ENCODE results near the gene BTBD16.
A peak's percentile ranks its signal among the peaks of the same experiment; 100 is the strongest.

Gene BTBD16

DNA sequence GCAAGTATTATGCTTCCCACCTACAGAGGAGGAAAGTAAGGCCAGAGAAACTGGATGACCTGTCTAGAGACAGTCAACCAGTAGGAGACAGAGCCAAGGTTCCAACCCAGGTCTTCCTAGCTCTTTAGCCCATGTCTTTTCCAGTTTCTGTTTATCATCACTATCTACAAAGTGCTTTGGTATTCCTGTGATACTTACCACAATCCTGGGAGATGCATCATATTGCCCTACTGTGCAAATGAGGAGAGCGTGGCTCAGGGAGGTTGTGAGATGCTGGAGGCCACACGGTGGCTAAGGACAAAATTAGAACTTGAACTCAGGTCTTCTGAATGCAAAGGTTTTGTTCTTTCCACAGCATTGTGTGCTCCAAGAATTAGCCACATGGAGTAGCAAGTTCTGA is 92.2 kb downstream of the BTBD16 start:
- Histone ChIP-seq H3K27ac (ENCODE audit: low read depth, low read length) (no peak overlapping the region), H2BK120ac (ENCODE audit: insufficient read depth, low read length, poor library complexity) (no peak overlapping the region), H3K14ac (ENCODE audit: low read length) (no peak overlapping the region), H3K4me3 (ENCODE audit: low read depth, low read length) (no peak overlapping the region), H4K91ac (ENCODE audit: low read depth, low read length) (no peak overlapping the region), H3K36me3 (ENCODE audit: control insufficient read depth in 1 of 2, insufficient read depth in 2 of 2, low read length in 2 of 2) (no peaks in the 10 kb centered on the region), H2BK12ac (ENCODE audit: low read length) (no peak overlapping the region), H3K4me1 (ENCODE audit: control insufficient read depth in 1 of 2, insufficient read depth in 2 of 2, low read length in 2 of 2) (no peaks in the 10 kb centered on the region), H3K23ac (ENCODE audit: low read length) (no peak overlapping the region), H3K79me1 (ENCODE audit: low read length) (no peaks in the 10 kb centered on the region), H2BK5ac (ENCODE audit: low read depth, low read length, poor library complexity) (no peak overlapping the region), H3K4ac (ENCODE audit: low read depth, low read length) (no peak overlapping the region), H3K4me2 (ENCODE audit: low read length) (no peak overlapping the region), H3K18ac (ENCODE audit: low read length) (no peak overlapping the region), H4K12ac (ENCODE audit: low read depth, low read length) (no peak overlapping the region), H3K79me2 (ENCODE audit: control insufficient read depth, insufficient read depth, low read length, poor library complexity) (no peaks in the 10 kb centered on the region), H2AK5ac (ENCODE audit: low read length) (no peak overlapping the region), H3K9ac (ENCODE audit: low read length) (no peak overlapping the region), H2AFZ (ENCODE audit: insufficient read depth, low read length, poor library complexity) (no peak overlapping the region), H3K9me3 (ENCODE audit: insufficient read depth, low read depth, low read length) (peaks cover 3% of the 10 kb centered on the region), H3K27me3 (ENCODE audit: insufficient read depth, low read length) (no peaks in the 10 kb centered on the region), H4K8ac (ENCODE audit: low read depth, low read length) (no peak overlapping the region)
- DNase-seq = peak in 1 of 2 donors; percentile 79
- WGBS (ENCODE audit: extremely low coverage, insufficient coverage, insufficient read length) = no CpG with 5 or more reads among the region's 2 CpGs

DNA sequence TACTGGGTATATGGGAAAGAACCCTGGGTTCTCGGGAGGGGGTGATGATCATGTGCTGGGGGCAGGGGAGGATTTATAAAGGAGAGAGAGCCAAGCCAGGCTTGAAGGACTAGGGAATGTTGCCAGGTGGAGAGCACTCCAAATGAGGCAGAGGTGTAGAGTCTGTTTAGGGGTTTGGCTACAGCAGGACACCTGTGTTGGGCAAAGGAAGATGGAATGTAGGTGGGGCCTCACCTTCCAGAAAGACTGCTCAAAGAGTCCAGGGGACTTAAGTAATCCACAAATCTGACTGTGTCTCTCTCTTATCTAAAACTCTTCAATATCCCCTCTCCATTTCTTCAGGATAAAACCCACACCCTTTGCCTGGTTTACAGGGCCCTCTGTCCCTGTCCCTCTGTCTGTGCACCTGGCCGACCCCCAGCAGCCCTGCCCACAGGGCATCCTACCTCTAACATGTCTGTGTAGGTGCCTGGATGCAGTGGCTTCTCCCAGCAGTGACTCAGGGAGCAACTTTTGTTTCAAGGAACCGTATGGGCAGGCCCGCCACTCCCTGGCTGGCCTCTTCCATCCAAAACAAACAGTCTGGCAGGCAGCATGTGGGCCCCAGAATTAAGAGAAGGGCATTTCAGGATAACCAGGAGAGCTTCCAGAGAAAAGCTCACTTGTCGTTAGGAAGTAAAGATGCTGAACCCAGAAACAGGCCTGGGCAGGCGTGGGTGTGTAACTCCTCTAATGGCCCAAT is 92.8 kb downstream of the BTBD16 start:
- H3K79me2 ChIP-seq (ENCODE audit: control insufficient read depth, insufficient read depth, low read length, poor library complexity) = no peaks in the 10 kb centered on the region
- no peaks in the 10 kb centered on the region for H3K4me1 ChIP-seq (ENCODE audit: control insufficient read depth in 1 of 2, insufficient read depth in 2 of 2, low read length in 2 of 2)
- H3K4ac ChIP-seq (ENCODE audit: low read depth, low read length) = no peak overlapping the region
- no peak overlapping the region for H3K4me3 ChIP-seq (ENCODE audit: low read depth, low read length)
- peaks cover 3% of the 10 kb centered on the region for H3K9me3 ChIP-seq (ENCODE audit: insufficient read depth, low read depth, low read length)
- H2AFZ ChIP-seq (ENCODE audit: insufficient read depth, low read length, poor library complexity) = no peak overlapping the region
- no peak overlapping the region for H2BK12ac ChIP-seq (ENCODE audit: low read length)
- no peak overlapping the region for H3K27ac ChIP-seq (ENCODE audit: low read depth, low read length)
- no peak overlapping the region for H3K23ac ChIP-seq (ENCODE audit: low read length)
- H3K27me3 ChIP-seq (ENCODE audit: insufficient read depth, low read length) = no peaks in the 10 kb centered on the region
- no peak overlapping the region for H3K14ac ChIP-seq (ENCODE audit: low read length)
- H4K91ac ChIP-seq (ENCODE audit: low read depth, low read length) = no peak overlapping the region
- no peak overlapping the region for H2BK5ac ChIP-seq (ENCODE audit: low read depth, low read length, poor library complexity)
- no peak overlapping the region for H2AK5ac ChIP-seq (ENCODE audit: low read length)
- no peaks in the 10 kb centered on the region for H3K36me3 ChIP-seq (ENCODE audit: control insufficient read depth in 1 of 2, insufficient read depth in 2 of 2, low read length in 2 of 2)
- no peak overlapping the region for H3K18ac ChIP-seq (ENCODE audit: low read length)
- no peak overlapping the region for H3K9ac ChIP-seq (ENCODE audit: low read length)
- H3K4me2 ChIP-seq (ENCODE audit: low read length) = no peak overlapping the region
- H2BK120ac ChIP-seq (ENCODE audit: insufficient read depth, low read length, poor library complexity) = no peak overlapping the region
- H4K8ac ChIP-seq (ENCODE audit: low read depth, low read length) = no peak overlapping the region
- no CpG with 5 or more reads among the region's 6 CpGs for WGBS (ENCODE audit: extremely low coverage, insufficient coverage, insufficient read length)
- no peak for DNase-seq
- no peak overlapping the region for H4K12ac ChIP-seq (ENCODE audit: low read depth, low read length)
- no peaks in the 10 kb centered on the region for H3K79me1 ChIP-seq (ENCODE audit: low read length)

DNA sequence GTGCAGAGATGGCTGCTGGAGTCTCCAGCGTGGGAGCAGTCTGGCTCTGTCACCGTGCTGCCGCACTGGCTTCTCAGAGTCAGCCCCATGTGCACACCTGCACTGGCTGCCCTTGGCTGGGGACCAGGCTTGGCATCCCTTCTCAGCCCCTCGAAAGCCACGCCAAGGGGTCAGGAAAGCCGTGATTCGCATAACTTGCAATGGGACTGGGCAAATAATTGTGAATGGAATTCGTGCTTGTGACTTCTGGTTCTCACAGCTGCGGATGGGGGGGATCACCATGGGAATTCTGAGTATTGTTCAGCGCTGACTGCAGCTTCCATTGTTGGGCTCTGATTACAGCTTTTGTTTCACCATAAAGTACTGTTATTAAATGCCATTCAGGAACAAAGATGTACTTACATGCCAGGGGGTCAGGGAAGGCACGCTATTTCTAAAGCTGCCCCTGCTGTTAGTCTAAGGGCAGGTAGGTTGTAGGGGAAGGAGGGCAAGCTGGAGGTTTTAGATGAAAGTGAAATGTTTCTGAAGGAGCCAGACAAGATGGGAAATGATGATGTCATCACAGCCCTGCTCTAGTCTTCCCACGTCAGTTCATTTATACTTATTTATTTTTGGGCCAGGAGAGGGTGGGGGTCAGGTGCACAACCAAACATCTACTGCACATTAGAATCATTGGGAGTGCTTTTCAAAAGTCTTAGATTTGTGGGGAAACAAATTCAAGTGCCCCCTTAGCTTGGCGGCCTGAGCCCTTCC is 97.6 kb downstream of the BTBD16 start:
- no peak overlapping the region for H3K14ac ChIP-seq (ENCODE audit: low read length)
- no peak overlapping the region for H4K91ac ChIP-seq (ENCODE audit: low read depth, low read length)
- H4K8ac ChIP-seq (ENCODE audit: low read depth, low read length) = no peak overlapping the region
- no peak overlapping the region for H3K23ac ChIP-seq (ENCODE audit: low read length)
- no CpG with 5 or more reads among the region's 13 CpGs for WGBS (ENCODE audit: extremely low coverage, insufficient coverage, insufficient read length)
- H2BK12ac ChIP-seq (ENCODE audit: low read length) = no peak overlapping the region
- no peak overlapping the region for H3K4me3 ChIP-seq (ENCODE audit: low read depth, low read length)
- peaks cover 3% of the 10 kb centered on the region for H3K9me3 ChIP-seq (ENCODE audit: insufficient read depth, low read depth, low read length)
- no peak overlapping the region for H3K4ac ChIP-seq (ENCODE audit: low read depth, low read length)
- H3K27me3 ChIP-seq (ENCODE audit: insufficient read depth, low read length) = no peaks in the 10 kb centered on the region
- H2BK120ac ChIP-seq (ENCODE audit: insufficient read depth, low read length, poor library complexity) = no peak overlapping the region
- no peak overlapping the region for H3K27ac ChIP-seq (ENCODE audit: low read depth, low read length)
- H3K4me2 ChIP-seq (ENCODE audit: low read length) = no peak overlapping the region
- H3K79me1 ChIP-seq (ENCODE audit: low read length) = peaks cover under 1% of the 10 kb centered on the region
- H3K36me3 ChIP-seq (ENCODE audit: control insufficient read depth in 1 of 2, insufficient read depth in 2 of 2, low read length in 2 of 2) = no peaks in the 10 kb centered on the region
- H3K4me1 ChIP-seq (ENCODE audit: control insufficient read depth in 1 of 2, insufficient read depth in 2 of 2, low read length in 2 of 2) = peaks cover 2 to 5% of the 10 kb centered on the region in 2 experiments
- H2BK5ac ChIP-seq (ENCODE audit: low read depth, low read length, poor library complexity) = no peak overlapping the region
- H3K79me2 ChIP-seq (ENCODE audit: control insufficient read depth, insufficient read depth, low read length, poor library complexity) = no peaks in the 10 kb centered on the region
- no peak for DNase-seq
- H3K18ac ChIP-seq (ENCODE audit: low read length) = no peak overlapping the region
- H2AK5ac ChIP-seq (ENCODE audit: low read length) = no peak overlapping the region
- H3K9ac ChIP-seq (ENCODE audit: low read length) = no peak overlapping the region
- no peak overlapping the region for H4K12ac ChIP-seq (ENCODE audit: low read depth, low read length)
- no peak overlapping the region for H2AFZ ChIP-seq (ENCODE audit: insufficient read depth, low read length, poor library complexity)

DNA sequence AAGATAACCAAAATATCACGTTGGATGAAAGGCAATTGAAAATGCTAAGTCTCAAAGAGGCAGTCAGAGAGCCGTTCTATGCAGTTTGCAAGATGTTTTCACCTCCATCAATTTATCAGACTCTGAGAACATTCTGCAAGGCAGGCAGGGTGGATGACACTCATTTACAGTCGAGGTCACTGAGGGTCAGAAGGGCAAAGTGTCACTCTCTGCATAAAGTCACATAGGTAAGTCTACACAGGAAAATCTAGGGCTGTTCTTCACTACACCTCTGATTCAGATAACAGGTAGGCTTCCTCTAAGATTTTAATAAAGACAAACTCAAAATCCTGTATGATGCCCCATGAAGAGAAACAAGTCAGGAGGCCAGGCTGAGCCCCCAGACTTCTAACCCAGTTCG is 102.0 kb downstream of the BTBD16 start:
- H4K12ac ChIP-seq (ENCODE audit: low read depth, low read length) = no peak overlapping the region
- WGBS (ENCODE audit: extremely low coverage, insufficient coverage, insufficient read length) = no CpG with 5 or more reads among the region's 4 CpGs
- peaks cover 2 to 5% of the 10 kb centered on the region in 2 experiments for H3K4me1 ChIP-seq (ENCODE audit: control insufficient read depth in 1 of 2, insufficient read depth in 2 of 2, low read length in 2 of 2)
- H3K79me2 ChIP-seq (ENCODE audit: control insufficient read depth, insufficient read depth, low read length, poor library complexity) = peaks cover 7% of the 10 kb centered on the region
- H3K9me3 ChIP-seq (ENCODE audit: insufficient read depth, low read depth, low read length) = no peaks in the 10 kb centered on the region
- H2AFZ ChIP-seq (ENCODE audit: insufficient read depth, low read length, poor library complexity) = no peak overlapping the region
- H3K79me1 ChIP-seq (ENCODE audit: low read length) = peaks cover 11% of the 10 kb centered on the region
- no peak overlapping the region for H3K18ac ChIP-seq (ENCODE audit: low read length)
- no peak for DNase-seq
- no peak overlapping the region for H4K8ac ChIP-seq (ENCODE audit: low read depth, low read length)
- H3K4ac ChIP-seq (ENCODE audit: low read depth, low read length) = no peak overlapping the region
- H3K9ac ChIP-seq (ENCODE audit: low read length) = no peak overlapping the region
- H3K27ac ChIP-seq (ENCODE audit: low read depth, low read length) = no peak overlapping the region
- H2AK5ac ChIP-seq (ENCODE audit: low read length) = no peak overlapping the region
- H3K23ac ChIP-seq (ENCODE audit: low read length) = no peak overlapping the region
- H3K4me2 ChIP-seq (ENCODE audit: low read length) = no peak overlapping the region
- H2BK5ac ChIP-seq (ENCODE audit: low read depth, low read length, poor library complexity) = no peak overlapping the region
- H3K4me3 ChIP-seq (ENCODE audit: low read depth, low read length) = no peak overlapping the region
- H3K14ac ChIP-seq (ENCODE audit: low read length) = no peak overlapping the region
- H3K27me3 ChIP-seq (ENCODE audit: insufficient read depth, low read length) = no peaks in the 10 kb centered on the region
- no peak overlapping the region for H2BK12ac ChIP-seq (ENCODE audit: low read length)
- no peak overlapping the region for H4K91ac ChIP-seq (ENCODE audit: low read depth, low read length)
- no peaks in the 10 kb centered on the region for H3K36me3 ChIP-seq (ENCODE audit: control insufficient read depth in 1 of 2, insufficient read depth in 2 of 2, low read length in 2 of 2)
- H2BK120ac ChIP-seq (ENCODE audit: insufficient read depth, low read length, poor library complexity) = no peak overlapping the region

Data from trophoblast cell (in vitro differentiated cells and primary cell).